Measurements from ENCODE around the gene C6orf62.
"Not testable (repeated sequence)": the region's sequence is repeated elsewhere in the genome, so short reads cannot be mapped to it uniquely, and the experiment has no call there.

GRCh38 chr6:24765968-24766367 is 47.0 kb upstream of the C6orf62 start:
- TF ChIP-seq CTCF, POLR2A (IDR thresholded peaks at IDR 0.05): not testable (repeated sequence)

Measured in heart left ventricle (tissue), 13 donors.